Activated CD8-positive, alpha-beta memory T cell treated with anti-CD3 and anti-CD28 coated beads, Interleukin-2, amount 50 U/mL, for 48 hours (primary cell): ENCODE measurements around the gene LIN7A.
"Not testable (repeated sequence)": the region's sequence is repeated elsewhere in the genome, so short reads cannot be mapped to it uniquely, and the experiment has no call there.

ENCODE experiments used
- DNase-seq: peaks from one replicate; pipeline ENCODE4 v3.0.0-alpha.2; 2020

LIN7A gene

GRCh38 chr12:80802652-80803400 lies 134.9 kb downstream of the LIN7A start:
- DNase-seq: no peak

- DNase-seq: no peak
These were observed 139.5 kb downstream of the LIN7A start for GRCh38 chr12:80798281-80798680.

GRCh38 chr12:80794551-80794950 lies 143.2 kb downstream of the LIN7A start:
- DNase-seq: no peak

GRCh38 chr12:80792861-80793260 lies 144.9 kb downstream of the LIN7A start:
- no peak for DNase-seq

- DNase-seq: no peak
These were observed 145.9 kb downstream of the LIN7A start for GRCh38 chr12:80791863-80792262.

GRCh38 chr12:80788407-80788806 lies 149.3 kb downstream of the LIN7A start:
- DNase-seq: not testable (repeated sequence)

GRCh38 chr12:80782963-80783470 lies 154.7 kb downstream of the LIN7A start:
- DNase-seq: not testable (repeated sequence)

GRCh38 chr12:80781313-80781712 lies 156.4 kb downstream of the LIN7A start:
- DNase-seq: no peak

GRCh38 chr12:80780746-80781145 lies 157.0 kb downstream of the LIN7A start:
- no peak for DNase-seq

GRCh38 chr12:80778005-80778541 lies 159.7 kb downstream of the LIN7A start:
- DNase-seq: peak; percentile 50

GRCh38 chr12:80777587-80777986 lies 160.1 kb downstream of the LIN7A start:
- DNase-seq: no peak

GRCh38 chr12:80776706-80777105 lies 161.0 kb downstream of the LIN7A start:
- no peak for DNase-seq

GRCh38 chr12:80770958-80771357 lies 166.8 kb downstream of the LIN7A start:
- DNase-seq: no peak

- no peak for DNase-seq
These were observed 168.1 kb downstream of the LIN7A start for GRCh38 chr12:80769553-80770140.

GRCh38 chr12:80766897-80767296 lies 170.8 kb downstream of the LIN7A start:
- DNase-seq: no peak

GRCh38 chr12:80766210-80766609 lies 171.5 kb downstream of the LIN7A start:
- DNase-seq: no peak

GRCh38 chr12:80763874-80764273 lies 173.9 kb downstream of the LIN7A start:
- no peak for DNase-seq

GRCh38 chr12:80761838-80762237 lies 175.9 kb downstream of the LIN7A start:
- DNase-seq: no peak

GRCh38 chr12:80756875-80757274 lies 180.9 kb downstream of the LIN7A start:
- DNase-seq: no peak

- no peak for DNase-seq
These were observed 183.5 kb downstream of the LIN7A start for GRCh38 chr12:80754274-80754673.

- no peak for DNase-seq
These were observed 185.3 kb downstream of the LIN7A start for GRCh38 chr12:80752464-80752863.

- no peak for DNase-seq
These were observed 188.3 kb downstream of the LIN7A start for GRCh38 chr12:80749456-80749855.

- DNase-seq: no peak
These were observed 189.9 kb downstream of the LIN7A start for GRCh38 chr12:80747800-80748199.

- DNase-seq: no peak
These were observed 191.8 kb downstream of the LIN7A start for GRCh38 chr12:80745851-80746505.
